ENCODE data around the gene ABCC8. TPM values are rescaled to one million over a fixed set of nuclear protein-coding genes. Genes with fewer than 3 reads are reported as not detected.

ABCC8 gene
- total and polyA plus RNA-seq, 2 experiments from 2014 or later, result 2.2 TPM; not detected in 1

DNA sequence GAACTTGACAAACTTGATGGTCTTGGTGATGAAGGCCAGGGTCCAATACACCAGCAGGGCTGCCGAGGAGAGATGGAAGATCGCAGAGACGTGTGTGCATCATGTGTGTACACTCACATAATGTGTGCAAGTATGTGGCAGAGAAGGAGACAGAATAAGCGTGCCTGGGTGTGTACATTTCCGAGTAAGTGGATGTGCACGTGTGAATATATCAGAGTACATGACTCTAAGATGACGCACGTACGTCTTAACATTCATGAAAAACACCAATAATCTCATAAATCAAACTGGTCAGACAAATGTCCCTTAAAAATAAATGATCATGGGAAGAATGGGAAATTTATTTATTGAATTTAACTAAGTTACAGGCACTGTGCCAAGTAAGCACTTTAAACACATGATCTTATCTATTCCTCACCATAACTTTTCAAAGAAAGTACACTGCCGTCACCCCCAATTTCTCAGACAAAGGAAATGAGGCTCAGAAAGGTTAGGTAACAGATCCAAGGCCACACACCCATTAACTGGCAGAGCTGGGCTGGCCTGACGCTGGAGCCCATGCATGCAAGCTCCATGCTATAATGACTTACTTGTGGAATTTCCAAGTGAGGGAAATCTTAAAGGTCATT is 13.0 kb downstream of the ABCC8 start:
- Histone ChIP-seq H2AFZ (no peak overlapping the region), H3K27me3 (peaks cover 3% of the 10 kb centered on the region), H3K27ac (no peak overlapping the region), H3K4me3 (no peak overlapping the region), H3K9me3 (ENCODE audit: low read depth) (no peaks in the 10 kb centered on the region), H4K20me1 (ENCODE audit: insufficient read depth, poor library complexity, severe bottlenecking) (no peaks in the 10 kb centered on the region), H3K4me1 (ENCODE audit: insufficient read depth) (no peaks in the 10 kb centered on the region), H3K9me2 (replicated peaks; ENCODE audit: insufficient read depth) (no peaks in the 10 kb centered on the region), H3K4me2 (no peak overlapping the region), H3K79me2 (no peaks in the 10 kb centered on the region), H3K36me3 (replicated peaks; ENCODE audit: insufficient read depth, low read depth) (no peaks in the 10 kb centered on the region)
- 69% methylated on average over 11 of the region's 11 CpGs for WGBS (ENCODE audit: low lambda C conversion rate, missing lambda C conversion rate)
- no peak for DNase-seq (ENCODE audit: low spot score)
- TF ChIP-seq EZH2phosphoT487 (IDR thresholded peaks at IDR 0.05; ENCODE audit: low read depth, severe bottlenecking, unreplicated experiment) (no peak), EZH2 (IDR thresholded peaks at IDR 0.05; ENCODE audit: borderline replicate concordance) (no peak)
- TF ChIP-seq, protein P1, sequence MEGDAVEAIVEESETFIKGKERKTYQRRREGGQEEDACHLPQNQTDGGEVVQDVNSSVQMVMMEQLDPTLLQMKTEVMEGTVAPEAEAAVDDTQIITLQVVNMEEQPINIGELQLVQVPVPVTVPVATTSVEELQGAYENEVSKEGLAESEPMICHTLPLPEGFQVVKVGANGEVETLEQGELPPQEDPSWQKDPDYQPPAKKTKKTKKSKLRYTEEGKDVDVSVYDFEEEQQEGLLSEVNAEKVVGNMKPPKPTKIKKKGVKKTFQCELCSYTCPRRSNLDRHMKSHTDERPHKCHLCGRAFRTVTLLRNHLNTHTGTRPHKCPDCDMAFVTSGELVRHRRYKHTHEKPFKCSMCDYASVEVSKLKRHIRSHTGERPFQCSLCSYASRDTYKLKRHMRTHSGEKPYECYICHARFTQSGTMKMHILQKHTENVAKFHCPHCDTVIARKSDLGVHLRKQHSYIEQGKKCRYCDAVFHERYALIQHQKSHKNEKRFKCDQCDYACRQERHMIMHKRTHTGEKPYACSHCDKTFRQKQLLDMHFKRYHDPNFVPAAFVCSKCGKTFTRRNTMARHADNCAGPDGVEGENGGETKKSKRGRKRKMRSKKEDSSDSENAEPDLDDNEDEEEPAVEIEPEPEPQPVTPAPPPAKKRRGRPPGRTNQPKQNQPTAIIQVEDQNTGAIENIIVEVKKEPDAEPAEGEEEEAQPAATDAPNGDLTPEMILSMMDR (IDR thresholded peaks at IDR 0.05; ENCODE audit: poor library complexity), result no peak

DNA sequence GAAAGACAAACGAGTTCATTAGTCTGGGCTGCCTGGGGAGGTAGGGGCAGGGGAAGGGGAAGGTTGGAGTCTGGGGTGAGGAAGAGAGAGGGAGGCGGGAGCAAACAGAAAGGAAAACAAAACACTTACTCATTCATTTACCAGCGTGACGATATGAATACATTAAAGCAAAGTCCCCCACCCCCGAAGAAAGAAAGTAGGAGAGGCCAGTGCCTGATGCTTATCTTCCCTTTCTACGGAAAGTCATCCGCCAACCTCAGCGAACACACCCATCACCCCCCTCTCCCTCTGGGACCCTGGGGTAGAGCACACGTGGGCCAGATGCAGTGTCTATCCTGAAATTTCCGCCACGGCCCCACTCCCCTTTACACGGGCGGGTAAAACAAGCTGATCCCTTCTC is 13.7 kb downstream of the ABCC8 start:
- H4K20me1 ChIP-seq (ENCODE audit: insufficient read depth, poor library complexity, severe bottlenecking), result no peaks in the 10 kb centered on the region
- H3K27me3 ChIP-seq, result peaks cover 3% of the 10 kb centered on the region
- no peaks in the 10 kb centered on the region for H3K9me2 ChIP-seq (replicated peaks; ENCODE audit: insufficient read depth)
- H3K27ac ChIP-seq, result no peak overlapping the region
- no peaks in the 10 kb centered on the region for H3K9me3 ChIP-seq (ENCODE audit: low read depth)
- no peaks in the 10 kb centered on the region for H3K36me3 ChIP-seq (replicated peaks; ENCODE audit: insufficient read depth, low read depth)
- TF ChIP-seq EZH2phosphoT487 (IDR thresholded peaks at IDR 0.05; ENCODE audit: low read depth, severe bottlenecking, unreplicated experiment) (no peak), EZH2 (IDR thresholded peaks at IDR 0.05; ENCODE audit: borderline replicate concordance) (no peak)
- TF ChIP-seq, protein P1 (IDR thresholded peaks at IDR 0.05; ENCODE audit: poor library complexity), result no peak
- H2AFZ ChIP-seq, result no peak overlapping the region
- no peak overlapping the region for H3K4me3 ChIP-seq
- H3K4me2 ChIP-seq, result no peak overlapping the region
- no peaks in the 10 kb centered on the region for H3K79me2 ChIP-seq
- no peaks in the 10 kb centered on the region for H3K4me1 ChIP-seq (ENCODE audit: insufficient read depth)
- DNase-seq (ENCODE audit: low spot score), result no peak
- WGBS (ENCODE audit: low lambda C conversion rate, missing lambda C conversion rate), result 68% methylated on average over 12 of the region's 13 CpGs

DNA sequence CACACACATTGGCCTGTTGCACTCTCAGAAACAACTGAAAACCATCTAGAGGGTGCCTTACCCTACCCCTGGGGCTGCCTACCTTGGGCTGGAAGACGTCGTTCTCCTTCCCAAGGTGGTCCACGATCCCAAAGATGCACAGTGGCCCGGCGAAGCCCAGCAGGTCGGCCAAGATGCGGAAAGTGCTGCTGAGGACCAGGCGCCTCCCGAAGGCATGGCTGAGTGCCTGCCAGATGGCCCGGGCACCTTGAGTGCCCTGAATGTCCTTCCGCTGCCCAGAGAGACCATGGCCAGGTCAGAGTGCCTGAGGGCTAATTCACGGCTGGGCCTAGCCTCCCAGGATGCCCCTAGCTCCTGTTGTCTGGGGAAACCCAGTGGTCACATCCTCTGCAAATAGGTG is 16.2 kb downstream of the ABCC8 start:
- H4K20me1 ChIP-seq (ENCODE audit: insufficient read depth, poor library complexity, severe bottlenecking), result no peaks in the 10 kb centered on the region
- H3K79me2 ChIP-seq, result no peaks in the 10 kb centered on the region
- H2AFZ ChIP-seq, result no peak overlapping the region
- DNase-seq (ENCODE audit: low spot score), result no peak
- peaks cover 12% of the 10 kb centered on the region for H3K27me3 ChIP-seq
- H3K27ac ChIP-seq, result no peak overlapping the region
- H3K4me1 ChIP-seq (ENCODE audit: insufficient read depth), result no peaks in the 10 kb centered on the region
- H3K4me2 ChIP-seq, result no peak overlapping the region
- no peaks in the 10 kb centered on the region for H3K36me3 ChIP-seq (replicated peaks; ENCODE audit: insufficient read depth, low read depth)
- TF ChIP-seq EZH2 (IDR thresholded peaks at IDR 0.05; ENCODE audit: borderline replicate concordance) (no peak), EZH2phosphoT487 (IDR thresholded peaks at IDR 0.05; ENCODE audit: low read depth, severe bottlenecking, unreplicated experiment) (no peak)
- TF ChIP-seq, protein P1 (IDR thresholded peaks at IDR 0.05; ENCODE audit: poor library complexity), result no peak
- no peak overlapping the region for H3K4me3 ChIP-seq
- 93% methylated on average over 12 of the region's 12 CpGs for WGBS (ENCODE audit: low lambda C conversion rate, missing lambda C conversion rate)
- H3K9me2 ChIP-seq (replicated peaks; ENCODE audit: insufficient read depth), result no peaks in the 10 kb centered on the region
- no peaks in the 10 kb centered on the region for H3K9me3 ChIP-seq (ENCODE audit: low read depth)

Data from hepatocyte (in vitro differentiated cells).